Natural killer cell treated with Interleukin-12 subunit alpha and Interleukin-12 subunit beta and Interleukin-15 and Interleukin-18, amount 100 ng/mL, for 72 hours (primary cell): Measurements from ENCODE around the gene GPSM1. TPM values are rescaled to one million over a fixed set of nuclear protein-coding genes. Genes with fewer than 3 reads are reported as not detected.
"Not testable (repeated sequence)": the region's sequence is repeated elsewhere in the genome, so short reads cannot be mapped to it uniquely, and the experiment has no call there.

ENCODE experiments used
- ATAC-seq, 2 donors: fragments of 150-1000 bp; cut with Tn5 transposase in 1 of 2; sonication (Bioruptor Pico), chemical (Tn5 transposase) in 1 of 2; 2 replicates each; pipeline ENCODE4 v1.10.0; 2021
- DNase-seq: peaks from one replicate; pipeline ENCODE4 v3.0.0; 2022; ENCODE audit warnings: low spot score
- H3K27ac Mint-ChIP-seq, 2 donors: 1 replicate in 1 of 2; 2 replicates in 1 of 2; pipeline ENCODE4 v1.8.0; 2022; ENCODE audit warnings: mixed read lengths in 2 of 2, mild to moderate bottlenecking in 1 of 2, moderate library complexity in 1 of 2
- H3K27me3 Mint-ChIP-seq, 2 donors: 1 replicate in 1 of 2; 2 replicates in 1 of 2; pipeline ENCODE4 v1.8.0; 2022; ENCODE audit warnings: mixed read lengths in 2 of 2
- H3K36me3 Mint-ChIP-seq: one replicate; pipeline ENCODE4 v1.8.0; 2022; ENCODE audit warnings: mixed read lengths
- H3K4me1 Mint-ChIP-seq, 2 donors: 1 replicate in 1 of 2; 2 replicates in 1 of 2; pipeline ENCODE4 v1.8.0; 2022; ENCODE audit warnings: low read depth in 2 of 2, mixed read lengths in 2 of 2, mild to moderate bottlenecking in 1 of 2
- H3K4me3 Mint-ChIP-seq: one replicate; pipeline ENCODE4 v1.8.0; 2022; ENCODE audit warnings: mixed read lengths
- H3K9me3 Mint-ChIP-seq: 2 replicates; pipeline ENCODE4 v1.8.0; 2022; ENCODE audit warnings: mixed read lengths
- total RNA-seq, 2 donors: library from RNA; stranded (reverse); gene quantifications; one replicate each; pipeline ENCODE4 v1.2.3, GENCODE V29; 2022

GPSM1 gene
- total RNA-seq, 2 donors from 2014 or later: 1.7 to 2.3 TPM

- no peaks in the 10 kb centered on the region for H3K27me3 Mint-ChIP-seq
- no peak overlapping the region for H3K4me3 Mint-ChIP-seq
These were observed 70.3 kb downstream of the GPSM1 start for GRCh38 chr9:136397643-136398042.

GRCh38 chr9:136398286-136398685 lies 70.9 kb downstream of the GPSM1 start:
- H3K9me3 Mint-ChIP-seq: no peaks in the 10 kb centered on the region
- H3K27ac Mint-ChIP-seq: peak overlapping the region in 1 of 2 donors; percentile 56
- ATAC-seq (no peak), DNase-seq (no peak)
- peaks cover 22 to 24% of the 10 kb centered on the region in 2 donors for H3K4me1 Mint-ChIP-seq
- H3K27me3 Mint-ChIP-seq: no peaks in the 10 kb centered on the region
- H3K36me3 Mint-ChIP-seq: no peaks in the 10 kb centered on the region
- peak overlapping the region; percentile 89 for H3K4me3 Mint-ChIP-seq

More at GRCh38 chr9:136397643-136398042, 70.3 kb downstream of the GPSM1 start:
- Mint-ChIP-seq H3K9me3 (no peaks in the 10 kb centered on the region), H3K4me1 (peaks cover 22 to 23% of the 10 kb centered on the region in 2 donors), H3K27ac (no peak overlapping the region), H3K36me3 (no peaks in the 10 kb centered on the region)
- DNase-seq (no peak), ATAC-seq (no peak)

GRCh38 chr9:136399176-136400037 lies 72.1 kb downstream of the GPSM1 start:
- Mint-ChIP-seq H3K4me1 (peaks cover 30 to 34% of the 10 kb centered on the region in 2 donors), H3K9me3 (no peaks in the 10 kb centered on the region), H3K27ac (peak overlapping the region in 1 of 2 donors; percentile 56), H3K27me3 (no peaks in the 10 kb centered on the region), H3K36me3 (no peaks in the 10 kb centered on the region), H3K4me3 (peak overlapping the region; percentile 89)
- DNase-seq: no peak
- peak; percentile 55 to 60 for ATAC-seq

GRCh38 chr9:136400038-136400834 lies 72.9 kb downstream of the GPSM1 start, which contains the start of gene SNAPC4:
TSS of gene SNAPC4 (minus strand) at chr9:136400170. CDS start at chr9:136398428, 1,742 bp downstream.
- Mint-ChIP-seq H3K4me1 (peaks cover 38 to 43% of the 10 kb centered on the region in 2 donors), H3K9me3 (no peaks in the 10 kb centered on the region)

GRCh38 chr9:136401173-136401922 lies 74.0 kb downstream of the GPSM1 start:
- no peak for ATAC-seq
- Mint-ChIP-seq H3K36me3 (no peaks in the 10 kb centered on the region), H3K27ac (peak overlapping the region; percentile 55 to 73), H3K9me3 (no peaks in the 10 kb centered on the region), H3K27me3 (no peaks in the 10 kb centered on the region), H3K4me3 (peak overlapping the region; percentile 57), H3K4me1 (peaks cover 39 to 45% of the 10 kb centered on the region in 2 donors)
- no peak for DNase-seq

More at GRCh38 chr9:136400038-136400834, 72.9 kb downstream of the GPSM1 start, which contains the start of gene SNAPC4:
- H3K36me3 Mint-ChIP-seq: no peaks in the 10 kb centered on the region
- H3K27ac Mint-ChIP-seq: peak within 1 kb of the TSS in 1 of 2 donors; percentile 56
- peak; percentile 90 for DNase-seq
- H3K27me3 Mint-ChIP-seq: no peaks in the 10 kb centered on the region
- peak within 1 kb of the TSS; percentile 89 for H3K4me3 Mint-ChIP-seq
- peak; percentile 87 to 92 for ATAC-seq

GRCh38 chr9:136402067-136402466 lies 74.7 kb downstream of the GPSM1 start:
- H3K4me1 Mint-ChIP-seq: peaks cover 39 to 42% of the 10 kb centered on the region in 2 donors

GRCh38 chr9:136403538-136403914 lies 76.2 kb downstream of the GPSM1 start:
- no peaks in the 10 kb centered on the region for H3K36me3 Mint-ChIP-seq
- peak overlapping the region; percentile 77 for H3K4me3 Mint-ChIP-seq
- H3K27me3 Mint-ChIP-seq: no peaks in the 10 kb centered on the region
- DNase-seq (peak; percentile 81), ATAC-seq (peak; percentile 77 to 78)
- H3K4me1 Mint-ChIP-seq: peaks cover 36 to 46% of the 10 kb centered on the region in 2 donors
- peak overlapping the region; percentile 82 to 93 for H3K27ac Mint-ChIP-seq
- H3K9me3 Mint-ChIP-seq: no peaks in the 10 kb centered on the region

More at GRCh38 chr9:136402067-136402466, 74.7 kb downstream of the GPSM1 start:
- Mint-ChIP-seq H3K4me3 (peak overlapping the region; percentile 41), H3K27ac (peak overlapping the region in 1 of 2 donors; percentile 55), H3K36me3 (no peaks in the 10 kb centered on the region), H3K27me3 (no peaks in the 10 kb centered on the region), H3K9me3 (no peaks in the 10 kb centered on the region)
- ATAC-seq (no peak), DNase-seq (no peak)

- peak overlapping the region; percentile 82 to 93 for H3K27ac Mint-ChIP-seq
- H3K27me3 Mint-ChIP-seq: no peaks in the 10 kb centered on the region
- peak overlapping the region; percentile 77 for H3K4me3 Mint-ChIP-seq
- DNase-seq (no peak), ATAC-seq (peak; percentile 53 to 61)
- H3K4me1 Mint-ChIP-seq: peaks cover 36 to 44% of the 10 kb centered on the region in 2 donors
- H3K9me3 Mint-ChIP-seq: no peaks in the 10 kb centered on the region
- H3K36me3 Mint-ChIP-seq: peaks cover 5% of the 10 kb centered on the region
These were observed 76.8 kb downstream of the GPSM1 start for GRCh38 chr9:136403915-136404800.

- Mint-ChIP-seq H3K4me3 (peak overlapping the region; percentile 77), H3K36me3 (peaks cover 5% of the 10 kb centered on the region), H3K27ac (peak overlapping the region; percentile 82 to 93), H3K27me3 (no peaks in the 10 kb centered on the region), H3K4me1 (peaks cover 40 to 46% of the 10 kb centered on the region in 2 donors), H3K9me3 (no peaks in the 10 kb centered on the region)
- DNase-seq (no peak), ATAC-seq (no peak)
These were observed 77.4 kb downstream of the GPSM1 start for GRCh38 chr9:136404801-136405136.

GRCh38 chr9:136405481-136405880 lies 78.1 kb downstream of the GPSM1 start:
- no peak for ATAC-seq
- Mint-ChIP-seq H3K27me3 (no peaks in the 10 kb centered on the region), H3K4me3 (peak overlapping the region; percentile 77), H3K36me3 (peaks cover 5% of the 10 kb centered on the region), H3K9me3 (no peaks in the 10 kb centered on the region), H3K4me1 (peaks cover 43 to 48% of the 10 kb centered on the region in 2 donors), H3K27ac (peak overlapping the region; percentile 82 to 93)
- no peak for DNase-seq

GRCh38 chr9:136405904-136406303 lies 78.6 kb downstream of the GPSM1 start:
- not testable (repeated sequence) for H3K4me3 Mint-ChIP-seq, H3K27ac Mint-ChIP-seq, H3K27me3 Mint-ChIP-seq, DNase-seq, ATAC-seq, H3K36me3 Mint-ChIP-seq, H3K9me3 Mint-ChIP-seq
- peaks cover 43 to 44% of the 10 kb centered on the region in 2 donors for H3K4me1 Mint-ChIP-seq

GRCh38 chr9:136407061-136407460 lies 79.7 kb downstream of the GPSM1 start:
- H3K4me3 Mint-ChIP-seq, H3K27me3 Mint-ChIP-seq, ATAC-seq, DNase-seq, H3K9me3 Mint-ChIP-seq, H3K27ac Mint-ChIP-seq: not testable (repeated sequence)
- H3K4me1 Mint-ChIP-seq: peaks cover 46 to 48% of the 10 kb centered on the region in 2 donors
- H3K36me3 Mint-ChIP-seq: peaks cover 10% of the 10 kb centered on the region
